SU-DHL-6 (cell line): ENCODE measurements around the gene E4F1.
A peak's percentile ranks its signal among the peaks of the same experiment; 100 is the strongest.

Experiments
- H2AFZ ChIP-seq: fragments of 200-600 bp; sonication (generic); 2 replicates; pipeline ENCODE4 v1.6.1; 2014; ENCODE audit warnings: low read depth, mild to moderate bottlenecking, moderate library complexity, mixed read lengths, antibody characterized with exemption, low read length; ENCODE audit not compliant: severe bottlenecking
- H3F3A ChIP-seq: fragments of 200-600 bp; shearing (Covaris generic); 2 replicates; pipeline ENCODE4 v1.6.0; 2016; ENCODE audit warnings: antibody characterized with exemption, mild to moderate bottlenecking; ENCODE audit not compliant: insufficient read depth
- H3K27ac ChIP-seq: fragments of 200-600 bp; sonication (generic); 2 replicates; pipeline ENCODE4 v1.5.1; 2016; ENCODE audit warnings: low read depth, mild to moderate bottlenecking, low read length, moderate library complexity, mixed read lengths
- H3K27me3 ChIP-seq: fragments of 200-600 bp; sonication (generic), shearing (Covaris generic); 2 replicates; pipeline ENCODE4 v1.6.0; 2014; ENCODE audit warnings: mild to moderate bottlenecking, low read length
- H3K36me3 ChIP-seq: fragments of 200-600 bp; sonication (generic); 2 replicates; pipeline ENCODE4 v1.6.1; 2014; ENCODE audit warnings: mild to moderate bottlenecking, low read length, mixed read lengths
- H3K4me2 ChIP-seq: fragments of 300-600, 200-600 bp; shearing (Covaris generic), sonication (generic); 2 replicates; pipeline ENCODE4 v1.6.0; 2014; ENCODE audit warnings: low read length, low read depth, mild to moderate bottlenecking; ENCODE audit not compliant: poor library complexity, severe bottlenecking
- H3K4me3 ChIP-seq: fragments of 200-600 bp; sonication (generic); 2 replicates; pipeline ENCODE4 v1.5.1; 2014; ENCODE audit warnings: antibody characterized with exemption, low read length, mild to moderate bottlenecking, mixed read lengths; ENCODE audit not compliant: insufficient read depth, poor library complexity, severe bottlenecking
- H3K79me2 ChIP-seq: fragments of 200-600 bp; sonication (generic); 2 replicates; pipeline ENCODE4 v1.6.1; 2014; ENCODE audit warnings: mild to moderate bottlenecking, low read length, moderate library complexity; ENCODE audit not compliant: insufficient read depth
- H3K9ac ChIP-seq: fragments of 200-600 bp; sonication (generic); 2 replicates; pipeline ENCODE4 v1.7.0; 2014; ENCODE audit warnings: mild to moderate bottlenecking, low read length
- H3K9me2 ChIP-seq: fragments of 200-600 bp; sonication (generic); replicated peaks from 2 replicates; pipeline ENCODE4 v1.6.1; 2014; ENCODE audit warnings: low read length; ENCODE audit not compliant: insufficient read depth
- H3K9me3 ChIP-seq: fragments of 200-600 bp; sonication (generic); 2 replicates; pipeline ENCODE4 v1.6.1; 2014; ENCODE audit warnings: low read length, mixed read lengths; ENCODE audit not compliant: insufficient read depth
- H4K20me1 ChIP-seq: fragments of 200-600 bp; sonication (generic); 2 replicates; pipeline ENCODE4 v1.6.1; 2014; ENCODE audit warnings: low read depth, mild to moderate bottlenecking, antibody characterized with exemption, low read length, moderate library complexity, mixed read lengths
- EZH2phosphoT487 ChIP-seq: fragments of 200-600 bp; sonication (generic), shearing (Covaris generic); conservative IDR thresholded peaks from 2 replicates; pipeline ENCODE4 v1.6.1; 2018; ENCODE audit warnings: mild to moderate bottlenecking, antibody characterized with exemption, low read length, moderate library complexity, mixed read lengths
- TF ChIP-seq, protein P1 (sequence below): fragments of 200-600 bp; sonication (generic); IDR thresholded peaks from one replicate; pipeline ENCODE4 v1.5.1; 2017; ENCODE audit warnings: antibody characterized with exemption, mild to moderate bottlenecking, low read length, moderate library complexity; ENCODE audit not compliant: insufficient read depth, poor library complexity, severe bottlenecking

Gene E4F1

DNA sequence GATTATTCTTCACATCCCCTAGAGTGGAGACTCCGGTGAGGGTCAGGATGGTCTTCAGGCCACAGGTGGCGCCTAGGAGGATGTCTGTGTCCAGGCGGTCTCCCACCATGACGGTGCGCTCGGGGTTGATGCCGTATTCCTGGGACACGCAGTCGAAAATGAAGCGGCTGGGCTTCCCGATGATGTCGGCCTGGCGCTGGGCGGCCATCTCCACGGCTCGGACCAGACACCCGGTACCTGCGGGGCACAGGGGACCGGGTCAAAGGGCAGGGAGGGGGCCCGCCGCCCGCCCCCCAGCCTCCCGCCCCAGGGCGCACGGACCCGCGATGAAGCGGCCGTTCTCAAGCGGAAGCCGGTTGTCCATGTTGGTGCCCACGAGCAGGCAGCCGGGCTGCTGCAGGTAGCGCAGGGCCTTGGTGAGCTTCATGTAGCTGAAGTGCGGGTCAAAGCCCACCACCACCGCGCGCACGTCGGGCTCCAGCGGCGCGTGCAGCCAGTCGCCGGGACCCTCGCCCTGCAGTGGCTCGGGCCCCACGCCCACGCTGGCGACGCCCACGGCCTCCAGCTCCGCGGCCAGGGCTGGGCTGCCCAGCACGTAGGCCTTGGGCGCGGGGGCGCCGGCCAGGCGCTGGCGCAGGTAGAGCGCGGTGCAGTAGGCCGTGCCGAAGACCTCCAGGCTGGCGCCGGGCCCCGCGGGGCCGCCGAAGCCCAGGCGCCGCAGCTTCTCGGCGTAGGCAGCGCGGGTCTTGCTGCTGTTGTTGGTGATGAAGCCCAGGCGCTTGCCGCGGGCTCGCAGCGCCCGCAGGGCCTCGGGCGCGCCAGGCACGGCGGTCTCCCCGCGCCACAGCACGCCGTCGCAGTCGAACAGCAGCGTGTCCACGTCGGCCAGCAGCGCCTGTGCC lies 9.3 kb upstream of the E4F1 start:
- peak overlapping the region; percentile 55 for H3K27ac ChIP-seq
- H3K9ac ChIP-seq: peak overlapping the region; percentile 98
- peaks cover 16% of the 10 kb centered on the region; the same call in 1 of the 2 replicates for H3F3A ChIP-seq

DNA sequence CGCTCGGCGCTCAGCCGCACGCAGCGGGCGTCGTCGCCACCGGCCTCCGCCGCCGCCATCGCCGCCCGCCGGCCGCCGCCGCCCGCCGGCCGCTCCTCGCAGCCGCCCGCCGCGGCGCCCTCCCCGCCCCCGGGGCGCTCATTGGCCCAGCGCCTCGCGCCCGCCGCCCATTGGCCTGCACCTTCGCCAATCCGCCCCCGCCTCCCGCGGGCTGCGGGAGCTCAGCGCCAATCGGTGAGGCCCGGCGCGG lies 8.7 kb upstream of the E4F1 start, which contains the start of gene PGP:
PGP (minus strand) TSS at position 122 of the 250 bp plus-strand sequence; CDS start at position 59, 63 bp downstream.
- no peak for TF ChIP-seq EZH2phosphoT487
- TF ChIP-seq, protein P1, sequence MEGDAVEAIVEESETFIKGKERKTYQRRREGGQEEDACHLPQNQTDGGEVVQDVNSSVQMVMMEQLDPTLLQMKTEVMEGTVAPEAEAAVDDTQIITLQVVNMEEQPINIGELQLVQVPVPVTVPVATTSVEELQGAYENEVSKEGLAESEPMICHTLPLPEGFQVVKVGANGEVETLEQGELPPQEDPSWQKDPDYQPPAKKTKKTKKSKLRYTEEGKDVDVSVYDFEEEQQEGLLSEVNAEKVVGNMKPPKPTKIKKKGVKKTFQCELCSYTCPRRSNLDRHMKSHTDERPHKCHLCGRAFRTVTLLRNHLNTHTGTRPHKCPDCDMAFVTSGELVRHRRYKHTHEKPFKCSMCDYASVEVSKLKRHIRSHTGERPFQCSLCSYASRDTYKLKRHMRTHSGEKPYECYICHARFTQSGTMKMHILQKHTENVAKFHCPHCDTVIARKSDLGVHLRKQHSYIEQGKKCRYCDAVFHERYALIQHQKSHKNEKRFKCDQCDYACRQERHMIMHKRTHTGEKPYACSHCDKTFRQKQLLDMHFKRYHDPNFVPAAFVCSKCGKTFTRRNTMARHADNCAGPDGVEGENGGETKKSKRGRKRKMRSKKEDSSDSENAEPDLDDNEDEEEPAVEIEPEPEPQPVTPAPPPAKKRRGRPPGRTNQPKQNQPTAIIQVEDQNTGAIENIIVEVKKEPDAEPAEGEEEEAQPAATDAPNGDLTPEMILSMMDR: no peak
- peak within 1 kb of the TSS; percentile 99 for H3K4me3 ChIP-seq
- no peaks in the 10 kb centered on the region for H4K20me1 ChIP-seq
- peak within 1 kb of the TSS; percentile 80 for H3K27ac ChIP-seq
- H3K4me2 ChIP-seq: peak within 1 kb of the TSS; percentile 77
- no peaks in the 10 kb centered on the region for H3K36me3 ChIP-seq
- H3K27me3 ChIP-seq: no peaks in the 10 kb centered on the region
- H3K79me2 ChIP-seq: peaks cover 18% of the 10 kb centered on the region
- H3K9ac ChIP-seq: peak within 1 kb of the TSS; percentile 98
- H2AFZ ChIP-seq: peak within 1 kb of the TSS; percentile 83
- no peaks in the 10 kb centered on the region for H3K9me2 ChIP-seq
- no peaks in the 10 kb centered on the region for H3K9me3 ChIP-seq
- H3F3A ChIP-seq: peaks cover 16% of the 10 kb centered on the region; the same call in 1 of the 2 replicates

More for the DNA sequence above, 9.3 kb upstream of the E4F1 start:
- Histone ChIP-seq H3K9me2 (no peaks in the 10 kb centered on the region), H4K20me1 (no peaks in the 10 kb centered on the region), H3K36me3 (no peaks in the 10 kb centered on the region), H3K9me3 (no peaks in the 10 kb centered on the region), H3K79me2 (peaks cover 18% of the 10 kb centered on the region), H2AFZ (no peak overlapping the region), H3K4me3 (peak overlapping the region; percentile 92), H3K4me2 (peak overlapping the region; percentile 66), H3K27me3 (no peaks in the 10 kb centered on the region)
- no peak for TF ChIP-seq EZH2phosphoT487

DNA sequence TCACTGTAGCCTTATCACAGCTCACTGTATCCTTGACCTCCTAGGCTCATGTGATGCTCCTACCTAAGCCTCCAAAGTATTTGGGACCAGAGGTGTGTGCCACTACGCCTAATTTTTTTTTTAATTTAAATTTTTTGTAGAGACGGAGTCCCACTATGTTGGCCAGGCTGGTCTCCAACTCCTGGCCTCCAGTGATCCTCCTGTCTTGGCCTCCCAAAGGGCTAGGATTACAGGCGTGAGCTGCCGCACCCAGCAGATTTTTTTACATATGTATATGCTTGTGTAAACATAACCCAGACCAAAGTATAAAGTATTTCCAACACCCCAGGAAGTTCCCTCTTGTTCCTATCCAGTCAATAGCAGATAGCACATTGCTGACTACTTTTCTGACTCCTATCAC lies 7.1 kb upstream of the E4F1 start:
- no peaks in the 10 kb centered on the region for H3K9me2 ChIP-seq
- no peak for TF ChIP-seq EZH2phosphoT487
- TF ChIP-seq, protein P1: no peak
- no peaks in the 10 kb centered on the region for H3K36me3 ChIP-seq
- no peaks in the 10 kb centered on the region for H3K27me3 ChIP-seq
- H3K9ac ChIP-seq: no peak overlapping the region
- H3K4me3 ChIP-seq: no peak overlapping the region
- H4K20me1 ChIP-seq: no peaks in the 10 kb centered on the region
- no peak overlapping the region for H3K4me2 ChIP-seq
- H2AFZ ChIP-seq: no peak overlapping the region
- no peak overlapping the region for H3K27ac ChIP-seq
- peaks cover 18% of the 10 kb centered on the region for H3K79me2 ChIP-seq
- no peaks in the 10 kb centered on the region for H3K9me3 ChIP-seq
- H3F3A ChIP-seq: peaks cover 13% of the 10 kb centered on the region; the same call in 1 of the 2 replicates

DNA sequence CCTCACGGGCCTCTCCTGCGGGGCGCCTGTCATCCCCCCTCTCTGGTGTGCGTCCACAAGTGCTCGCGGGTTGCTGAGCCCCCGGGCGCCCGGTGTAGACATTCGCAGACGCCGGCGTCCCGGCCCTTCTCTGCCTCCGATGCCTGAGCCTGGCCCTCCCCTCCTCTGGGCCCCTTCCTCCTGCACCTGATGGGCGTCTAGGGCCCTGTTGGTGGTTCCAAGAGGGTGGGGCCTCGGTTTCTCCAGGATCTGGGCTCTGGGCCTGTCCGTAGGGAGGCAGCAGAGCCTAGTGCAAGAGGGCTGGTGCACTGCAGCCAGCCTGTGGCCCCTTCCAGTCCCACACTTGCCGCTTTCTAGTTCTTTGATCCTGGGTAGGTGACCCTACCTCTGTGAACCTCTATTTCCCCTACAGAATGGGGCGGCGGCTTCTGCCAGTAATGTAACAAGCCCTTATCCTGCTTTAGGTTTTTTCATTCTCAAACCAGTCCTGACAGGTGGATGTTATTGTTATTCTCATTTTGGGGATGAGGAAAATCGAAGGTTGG lies 623 bp downstream of the E4F1 start:
- H3K79me2 ChIP-seq: peaks cover 44% of the 10 kb centered on the region
- no peaks in the 10 kb centered on the region for H3K9me2 ChIP-seq
- peaks cover 4% of the 10 kb centered on the region; the same call in 1 of the 2 replicates for H3F3A ChIP-seq
- peak overlapping the region; percentile 80 for H3K4me2 ChIP-seq
- peak overlapping the region; percentile 97 for H3K9ac ChIP-seq
- H3K9me3 ChIP-seq: no peaks in the 10 kb centered on the region
- no peaks in the 10 kb centered on the region for H4K20me1 ChIP-seq
- no peak for TF ChIP-seq EZH2phosphoT487
- TF ChIP-seq, protein P1: no peak
- peak overlapping the region; percentile 92 for H3K4me3 ChIP-seq
- H3K36me3 ChIP-seq: no peaks in the 10 kb centered on the region
- H2AFZ ChIP-seq: peak overlapping the region; percentile 50
- no peaks in the 10 kb centered on the region for H3K27me3 ChIP-seq
- peak overlapping the region; percentile 70 for H3K27ac ChIP-seq
